ENCODE results near the gene IRF9. TPM values are rescaled to one million over a fixed set of nuclear protein-coding genes. Genes with fewer than 3 reads are reported as not detected.

The IRF9 gene
- total and polyA plus RNA-seq, 2 donors from 2014 or later, result 88.9 to 141 TPM

- no peak overlapping the region for H3K27ac ChIP-seq (ENCODE audit: low read depth in 2 of 2, low read length in 2 of 2)
- no peak for FAIRE-seq
Measured at GRCh38 chr14:24167469-24168114, 6.5 kb downstream of the IRF9 start.

GRCh38 chr14:24171422-24172260 lies 10.6 kb downstream of the IRF9 start, which contains the start of gene REC8:
Gene REC8, plus strand, starts transcription at chr14:24172080. Its CDS starts 473 bp downstream, at chr14:24172553.
- Histone ChIP-seq H3K36me3 (ENCODE audit: control insufficient read depth in 2 of 3, insufficient read depth in 3 of 3, low read length in 3 of 3) (peaks cover 0 to 6% (median 4%) of the 10 kb centered on the region in 3 donors), H3K4me3 (ENCODE audit: low read length in 3 of 3) (peak within 1 kb of the TSS; percentile 44 to 69 (median 48)), H3K4me1 (ENCODE audit: control insufficient read depth in 2 of 3, insufficient read depth in 2 of 3, low read depth in 1 of 3, low read length in 3 of 3) (peaks cover 0 to 3% (median 0%) of the 10 kb centered on the region in 3 donors), H3K27me3 (ENCODE audit: control insufficient read depth, insufficient read depth, low read length) (no peaks in the 10 kb centered on the region), H3K9me3 (ENCODE audit: control insufficient read depth in 2 of 3, insufficient read depth in 1 of 3, low read length in 3 of 3) (no peaks in the 10 kb centered on the region), H3K9ac (ENCODE audit: low read length in 3 of 3) (peak within 1 kb of the TSS in 2 of 3 donors; percentile 15 to 48), H3K27ac (ENCODE audit: low read depth in 2 of 2, low read length in 2 of 2) (peak within 1 kb of the TSS; percentile 11 to 28)
- DNase-seq (peak; percentile 95 to 99 (median 99)), FAIRE-seq (no peak)
- TF ChIP-seq, protein P1, sequence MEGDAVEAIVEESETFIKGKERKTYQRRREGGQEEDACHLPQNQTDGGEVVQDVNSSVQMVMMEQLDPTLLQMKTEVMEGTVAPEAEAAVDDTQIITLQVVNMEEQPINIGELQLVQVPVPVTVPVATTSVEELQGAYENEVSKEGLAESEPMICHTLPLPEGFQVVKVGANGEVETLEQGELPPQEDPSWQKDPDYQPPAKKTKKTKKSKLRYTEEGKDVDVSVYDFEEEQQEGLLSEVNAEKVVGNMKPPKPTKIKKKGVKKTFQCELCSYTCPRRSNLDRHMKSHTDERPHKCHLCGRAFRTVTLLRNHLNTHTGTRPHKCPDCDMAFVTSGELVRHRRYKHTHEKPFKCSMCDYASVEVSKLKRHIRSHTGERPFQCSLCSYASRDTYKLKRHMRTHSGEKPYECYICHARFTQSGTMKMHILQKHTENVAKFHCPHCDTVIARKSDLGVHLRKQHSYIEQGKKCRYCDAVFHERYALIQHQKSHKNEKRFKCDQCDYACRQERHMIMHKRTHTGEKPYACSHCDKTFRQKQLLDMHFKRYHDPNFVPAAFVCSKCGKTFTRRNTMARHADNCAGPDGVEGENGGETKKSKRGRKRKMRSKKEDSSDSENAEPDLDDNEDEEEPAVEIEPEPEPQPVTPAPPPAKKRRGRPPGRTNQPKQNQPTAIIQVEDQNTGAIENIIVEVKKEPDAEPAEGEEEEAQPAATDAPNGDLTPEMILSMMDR (IDR thresholded peaks at IDR 0.05; ENCODE audit: borderline replicate concordance, extremely low read depth, insufficient read depth), result no peak
- intact Hi-C loops (cut with DNase I), result no loop called here

More at GRCh38 chr14:24167469-24168114, 6.5 kb downstream of the IRF9 start:
- no peak overlapping the region for H3K9ac ChIP-seq (ENCODE audit: low read length in 3 of 3)
- H3K4me3 ChIP-seq (ENCODE audit: low read length in 3 of 3), result no peak overlapping the region
- H3K9me3 ChIP-seq (ENCODE audit: control insufficient read depth in 2 of 3, insufficient read depth in 1 of 3, low read length in 3 of 3), result no peaks in the 10 kb centered on the region
- peaks cover 0 to 12% (median 0%) of the 10 kb centered on the region in 3 donors for H3K4me1 ChIP-seq (ENCODE audit: control insufficient read depth in 2 of 3, insufficient read depth in 2 of 3, low read depth in 1 of 3, low read length in 3 of 3)
- TF ChIP-seq, protein P1 (IDR thresholded peaks at IDR 0.05; ENCODE audit: borderline replicate concordance, extremely low read depth, insufficient read depth), result no peak
- no peaks in the 10 kb centered on the region for H3K27me3 ChIP-seq (ENCODE audit: control insufficient read depth, insufficient read depth, low read length)
- DNase-seq, result no peak
- peaks cover 5 to 44% (median 30%) of the 10 kb centered on the region in 3 donors for H3K36me3 ChIP-seq (ENCODE audit: control insufficient read depth in 2 of 3, insufficient read depth in 3 of 3, low read length in 3 of 3)
- intact Hi-C loops (cut with DNase I), result no loop called here

- DNase-seq (peak in 2 of 5 donors; percentile 52 to 72), FAIRE-seq (no peak)
- TF ChIP-seq, protein P1 (IDR thresholded peaks at IDR 0.05; ENCODE audit: borderline replicate concordance, extremely low read depth, insufficient read depth), result no peak
- Histone ChIP-seq H3K27me3 (ENCODE audit: control insufficient read depth, insufficient read depth, low read length) (no peaks in the 10 kb centered on the region), H3K9me3 (ENCODE audit: control insufficient read depth in 2 of 3, insufficient read depth in 1 of 3, low read length in 3 of 3) (no peaks in the 10 kb centered on the region), H3K4me3 (ENCODE audit: low read length in 3 of 3) (peak overlapping the region; percentile 44 to 69 (median 48)), H3K36me3 (ENCODE audit: control insufficient read depth in 2 of 3, insufficient read depth in 3 of 3, low read length in 3 of 3) (peaks cover 0 to 4% (median 4%) of the 10 kb centered on the region in 3 donors), H3K27ac (ENCODE audit: low read depth in 2 of 2, low read length in 2 of 2) (peak overlapping the region in 1 of 2 donors; percentile 28), H3K9ac (ENCODE audit: low read length in 3 of 3) (peak overlapping the region in 2 of 3 donors; percentile 15 to 48), H3K4me1 (ENCODE audit: control insufficient read depth in 2 of 3, insufficient read depth in 2 of 3, low read depth in 1 of 3, low read length in 3 of 3) (peaks cover 0 to 3% (median 0%) of the 10 kb centered on the region in 3 donors)
- intact Hi-C loops (cut with DNase I), result no loop called here
Measured at GRCh38 chr14:24172261-24172860, 11.3 kb downstream of the IRF9 start.
